Measurements from ENCODE around the gene CEP164.

Gene CEP164

DNA sequence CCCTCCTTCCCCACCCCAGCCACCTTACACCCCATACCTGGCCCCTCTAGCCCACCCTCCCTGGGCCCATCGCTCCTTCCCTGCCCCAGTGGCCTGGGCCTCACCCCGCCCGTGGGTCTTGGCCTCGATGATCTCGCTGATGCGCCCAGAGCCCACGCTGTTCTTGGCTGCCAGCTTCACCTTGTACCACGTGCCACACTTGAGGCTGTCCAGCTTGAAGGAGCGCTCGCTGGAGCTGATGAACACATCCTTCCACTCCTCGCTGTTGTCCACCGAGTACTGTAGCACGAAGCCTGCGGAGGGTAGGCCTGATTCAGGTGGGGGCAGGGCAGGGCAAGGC is 110.1 kb downstream of the CEP164 start:
- no peak overlapping the region for H3K4me3 ChIP-seq (ENCODE audit: low read depth in 1 of 2, low read length in 2 of 2)
- H3K27ac ChIP-seq (ENCODE audit: low read length) = no peak overlapping the region
- no peaks in the 10 kb centered on the region for H3K36me3 ChIP-seq (ENCODE audit: control insufficient read depth in 1 of 2, insufficient read depth in 2 of 2, low read length in 2 of 2)
- no peaks in the 10 kb centered on the region for H3K9me3 ChIP-seq (ENCODE audit: control insufficient read depth in 1 of 2, low read length in 2 of 2)
- no peaks in the 10 kb centered on the region for H3K4me1 ChIP-seq (ENCODE audit: control insufficient read depth in 1 of 2, insufficient read depth in 2 of 2, low read length in 2 of 2)
- no peaks in the 10 kb centered on the region for H3K27me3 ChIP-seq (ENCODE audit: low read depth, low read length)

- Histone ChIP-seq H3K36me3 (ENCODE audit: control insufficient read depth in 1 of 2, insufficient read depth in 2 of 2, low read length in 2 of 2) (no peaks in the 10 kb centered on the region), H3K9me3 (ENCODE audit: control insufficient read depth in 1 of 2, low read length in 2 of 2) (no peaks in the 10 kb centered on the region), H3K27me3 (ENCODE audit: low read depth, low read length) (no peaks in the 10 kb centered on the region), H3K4me1 (ENCODE audit: control insufficient read depth in 1 of 2, insufficient read depth in 2 of 2, low read length in 2 of 2) (no peaks in the 10 kb centered on the region), H3K4me3 (ENCODE audit: low read depth in 1 of 2, low read length in 2 of 2) (no peak overlapping the region), H3K27ac (ENCODE audit: low read length) (no peak overlapping the region)
These were observed 110.8 kb downstream of the CEP164 start for GRCh38 chr11:117438371-117439000.

DNA sequence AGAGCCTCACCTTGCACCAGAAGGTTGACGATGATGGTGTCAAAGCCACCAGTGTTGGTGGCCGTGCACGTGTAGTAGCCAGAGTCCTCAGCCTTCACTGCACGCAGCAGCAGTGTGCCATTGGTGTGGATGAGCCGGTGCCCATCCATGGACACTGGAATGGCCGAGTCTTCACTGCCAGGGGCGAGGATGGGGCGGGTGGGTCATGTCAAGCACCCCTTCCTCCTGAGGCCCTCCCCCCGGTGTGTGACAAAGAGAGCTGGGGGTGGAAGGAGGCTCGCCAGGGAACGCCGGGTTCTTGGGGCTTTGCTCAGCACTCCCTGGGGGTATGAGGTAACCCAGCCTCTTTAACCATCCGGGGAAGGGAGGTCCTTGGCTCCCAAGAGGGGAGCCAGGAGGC is 111.6 kb downstream of the CEP164 start:
- H3K4me1 ChIP-seq (ENCODE audit: control insufficient read depth in 1 of 2, insufficient read depth in 2 of 2, low read length in 2 of 2) = peaks cover 0 to 7% of the 10 kb centered on the region in 2 donors

GRCh38 chr11:117440258-117440657 is 112.6 kb downstream of the CEP164 start:
- Histone ChIP-seq H3K36me3 (ENCODE audit: control insufficient read depth in 1 of 2, insufficient read depth in 2 of 2, low read length in 2 of 2) (no peaks in the 10 kb centered on the region), H3K9me3 (ENCODE audit: control insufficient read depth in 1 of 2, low read length in 2 of 2) (no peaks in the 10 kb centered on the region), H3K27me3 (ENCODE audit: low read depth, low read length) (peaks cover 4% of the 10 kb centered on the region), H3K4me1 (ENCODE audit: control insufficient read depth in 1 of 2, insufficient read depth in 2 of 2, low read length in 2 of 2) (peaks cover 0 to 8% of the 10 kb centered on the region in 2 donors), H3K27ac (ENCODE audit: low read length) (no peak overlapping the region), H3K4me3 (ENCODE audit: low read depth in 1 of 2, low read length in 2 of 2) (no peak overlapping the region)

More for the DNA sequence above, 111.6 kb downstream of the CEP164 start:
- Histone ChIP-seq H3K27ac (ENCODE audit: low read length) (no peak overlapping the region), H3K27me3 (ENCODE audit: low read depth, low read length) (no peaks in the 10 kb centered on the region), H3K9me3 (ENCODE audit: control insufficient read depth in 1 of 2, low read length in 2 of 2) (no peaks in the 10 kb centered on the region), H3K4me3 (ENCODE audit: low read depth in 1 of 2, low read length in 2 of 2) (no peak overlapping the region), H3K36me3 (ENCODE audit: control insufficient read depth in 1 of 2, insufficient read depth in 2 of 2, low read length in 2 of 2) (no peaks in the 10 kb centered on the region)

DNA sequence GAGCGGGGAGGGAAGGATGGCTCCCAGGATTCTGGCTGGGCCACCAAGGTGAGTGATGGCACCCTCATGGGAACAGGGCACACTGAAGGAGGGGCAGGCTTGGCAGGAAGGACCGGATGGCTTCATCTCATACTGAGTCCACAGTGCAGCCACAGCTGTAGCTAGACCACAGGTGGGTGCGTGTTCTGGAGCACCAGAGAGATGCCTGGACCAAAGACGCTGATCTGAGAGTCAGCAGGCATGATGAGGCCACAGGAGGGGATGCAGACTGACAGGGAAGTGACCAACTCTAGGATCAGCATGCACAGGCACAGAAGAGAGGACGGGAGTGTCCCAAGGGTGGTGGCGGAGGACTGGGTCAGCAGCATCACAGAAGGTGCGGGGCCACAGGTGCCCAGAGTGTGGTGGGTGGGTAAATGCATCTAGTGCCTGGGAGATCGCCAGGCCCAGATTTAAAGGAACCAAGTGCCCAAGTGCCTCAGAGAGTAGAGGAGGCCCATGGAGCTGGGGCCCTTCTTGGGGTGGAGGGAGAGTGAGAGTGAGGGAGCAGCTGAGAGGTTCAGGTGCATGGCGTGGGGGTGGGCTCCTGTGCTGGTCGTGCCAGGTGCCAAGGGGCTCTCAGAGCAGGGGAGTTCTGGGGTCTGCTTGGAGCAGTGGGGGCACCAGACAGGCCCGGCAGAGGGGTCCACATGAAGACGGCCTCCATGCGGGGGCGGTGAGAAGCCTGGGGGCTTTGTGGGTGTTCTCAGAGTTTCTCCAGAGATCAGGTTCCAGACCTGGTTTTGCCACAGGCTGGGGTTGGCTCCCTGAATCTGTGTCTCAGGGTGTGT is 113.7 kb downstream of the CEP164 start:
- Histone ChIP-seq H3K36me3 (ENCODE audit: control insufficient read depth in 1 of 2, insufficient read depth in 2 of 2, low read length in 2 of 2) (no peaks in the 10 kb centered on the region), H3K4me1 (ENCODE audit: control insufficient read depth in 1 of 2, insufficient read depth in 2 of 2, low read length in 2 of 2) (peaks cover 0 to 8% of the 10 kb centered on the region in 2 donors), H3K27ac (ENCODE audit: low read length) (no peak overlapping the region), H3K9me3 (ENCODE audit: control insufficient read depth in 1 of 2, low read length in 2 of 2) (no peaks in the 10 kb centered on the region), H3K27me3 (ENCODE audit: low read depth, low read length) (peaks cover 4% of the 10 kb centered on the region), H3K4me3 (ENCODE audit: low read depth in 1 of 2, low read length in 2 of 2) (no peak overlapping the region)

GRCh38 chr11:117442049-117442868 is 114.6 kb downstream of the CEP164 start:
- Histone ChIP-seq H3K27ac (ENCODE audit: low read length) (no peak overlapping the region), H3K27me3 (ENCODE audit: low read depth, low read length) (peaks cover 4% of the 10 kb centered on the region), H3K4me1 (ENCODE audit: control insufficient read depth in 1 of 2, insufficient read depth in 2 of 2, low read length in 2 of 2) (peaks cover 0 to 8% of the 10 kb centered on the region in 2 donors), H3K36me3 (ENCODE audit: control insufficient read depth in 1 of 2, insufficient read depth in 2 of 2, low read length in 2 of 2) (no peaks in the 10 kb centered on the region), H3K9me3 (ENCODE audit: control insufficient read depth in 1 of 2, low read length in 2 of 2) (no peaks in the 10 kb centered on the region), H3K4me3 (ENCODE audit: low read depth in 1 of 2, low read length in 2 of 2) (no peak overlapping the region)

DNA sequence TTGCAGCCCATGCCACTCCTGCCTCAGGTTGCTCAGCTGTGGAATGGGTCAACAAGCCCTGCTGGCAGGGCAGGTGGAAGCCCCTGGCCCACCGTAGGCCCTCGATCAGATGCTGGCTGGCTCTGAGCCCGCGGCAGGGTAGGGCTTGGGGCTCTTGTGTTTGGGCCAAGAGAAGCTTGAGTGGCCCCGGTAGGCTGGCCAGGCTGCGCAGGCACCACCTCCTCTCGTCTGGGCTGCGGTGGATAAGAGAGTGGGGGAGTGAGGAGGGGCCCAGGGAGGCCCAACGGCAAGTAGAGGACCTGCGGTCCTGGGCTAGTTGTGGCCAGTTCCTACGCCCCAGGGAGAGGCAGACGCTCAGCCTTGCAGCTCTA is 115.2 kb downstream of the CEP164 start:
- Histone ChIP-seq H3K4me1 (ENCODE audit: control insufficient read depth in 1 of 2, insufficient read depth in 2 of 2, low read length in 2 of 2) (peaks cover 0 to 8% of the 10 kb centered on the region in 2 donors), H3K27ac (ENCODE audit: low read length) (no peak overlapping the region), H3K27me3 (ENCODE audit: low read depth, low read length) (peaks cover 4% of the 10 kb centered on the region), H3K36me3 (ENCODE audit: control insufficient read depth in 1 of 2, insufficient read depth in 2 of 2, low read length in 2 of 2) (no peaks in the 10 kb centered on the region), H3K4me3 (ENCODE audit: low read depth in 1 of 2, low read length in 2 of 2) (no peak overlapping the region), H3K9me3 (ENCODE audit: control insufficient read depth in 1 of 2, low read length in 2 of 2) (no peaks in the 10 kb centered on the region)

DNA sequence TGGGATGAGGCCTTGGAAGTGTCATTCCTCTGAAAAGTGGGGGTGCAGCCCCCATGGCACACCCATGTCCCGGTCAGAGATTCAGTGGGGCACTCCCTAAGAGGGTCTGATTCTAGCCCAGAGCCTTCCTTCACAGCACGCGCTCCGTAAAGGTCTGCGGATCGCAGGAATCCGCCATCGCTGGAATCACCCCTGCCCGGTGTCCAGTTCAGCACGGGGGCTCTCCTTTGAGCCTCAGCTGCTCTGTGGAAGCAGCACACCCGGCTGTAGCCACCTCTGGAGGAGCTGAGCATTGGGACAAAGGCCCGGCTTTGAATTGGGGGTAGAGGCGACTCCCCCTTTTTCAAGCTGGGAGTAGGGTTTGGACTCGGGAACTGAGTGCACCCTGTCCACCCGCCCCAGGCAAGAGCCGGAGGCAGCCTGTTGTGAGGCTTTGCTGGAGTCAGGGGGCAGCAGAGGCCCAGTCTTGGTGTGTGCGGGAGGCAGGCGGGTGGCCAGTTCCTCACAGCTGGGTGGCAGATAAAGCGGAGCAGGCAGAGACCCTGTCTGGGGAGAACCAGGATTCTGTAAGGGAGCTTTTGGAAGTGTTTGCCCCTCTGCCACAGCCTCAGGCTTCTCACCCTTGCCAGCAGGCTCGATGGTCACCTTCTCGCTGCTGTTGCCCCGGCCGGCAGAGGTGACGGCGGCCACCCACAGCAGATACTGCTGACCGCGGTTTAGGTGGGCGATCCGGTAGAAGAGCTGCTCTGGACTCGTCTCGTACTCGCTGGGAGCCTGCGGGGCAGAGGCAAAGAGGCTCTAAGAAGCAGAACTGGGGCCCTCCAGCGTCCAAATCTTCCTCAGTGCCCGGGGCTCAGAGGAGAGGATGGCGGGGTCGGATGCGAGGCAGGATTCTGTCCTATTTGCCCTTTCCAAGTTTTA is 115.9 kb downstream of the CEP164 start:
- H3K4me1 ChIP-seq (ENCODE audit: control insufficient read depth in 1 of 2, insufficient read depth in 2 of 2, low read length in 2 of 2) = peaks cover 0 to 8% of the 10 kb centered on the region in 2 donors
- peaks cover 4% of the 10 kb centered on the region for H3K27me3 ChIP-seq (ENCODE audit: low read depth, low read length)
- H3K36me3 ChIP-seq (ENCODE audit: control insufficient read depth in 1 of 2, insufficient read depth in 2 of 2, low read length in 2 of 2) = no peaks in the 10 kb centered on the region
- no peak overlapping the region for H3K27ac ChIP-seq (ENCODE audit: low read length)
- H3K9me3 ChIP-seq (ENCODE audit: control insufficient read depth in 1 of 2, low read length in 2 of 2) = no peaks in the 10 kb centered on the region
- H3K4me3 ChIP-seq (ENCODE audit: low read depth in 1 of 2, low read length in 2 of 2) = no peak overlapping the region

- Histone ChIP-seq H3K36me3 (ENCODE audit: control insufficient read depth in 1 of 2, insufficient read depth in 2 of 2, low read length in 2 of 2) (no peaks in the 10 kb centered on the region), H3K9me3 (ENCODE audit: control insufficient read depth in 1 of 2, low read length in 2 of 2) (no peaks in the 10 kb centered on the region), H3K27ac (ENCODE audit: low read length) (no peak overlapping the region), H3K4me3 (ENCODE audit: low read depth in 1 of 2, low read length in 2 of 2) (no peak overlapping the region), H3K27me3 (ENCODE audit: low read depth, low read length) (peaks cover 4% of the 10 kb centered on the region), H3K4me1 (ENCODE audit: control insufficient read depth in 1 of 2, insufficient read depth in 2 of 2, low read length in 2 of 2) (peaks cover 0 to 8% of the 10 kb centered on the region in 2 donors)
These were observed 116.6 kb downstream of the CEP164 start for GRCh38 chr11:117444256-117444655.

- no peaks in the 10 kb centered on the region for H3K36me3 ChIP-seq (ENCODE audit: control insufficient read depth in 1 of 2, insufficient read depth in 2 of 2, low read length in 2 of 2)
- peaks cover 0 to 8% of the 10 kb centered on the region in 2 donors for H3K4me1 ChIP-seq (ENCODE audit: control insufficient read depth in 1 of 2, insufficient read depth in 2 of 2, low read length in 2 of 2)
- no peak overlapping the region for H3K4me3 ChIP-seq (ENCODE audit: low read depth in 1 of 2, low read length in 2 of 2)
- H3K9me3 ChIP-seq (ENCODE audit: control insufficient read depth in 1 of 2, low read length in 2 of 2) = no peaks in the 10 kb centered on the region
- no peak overlapping the region for H3K27ac ChIP-seq (ENCODE audit: low read length)
- H3K27me3 ChIP-seq (ENCODE audit: low read depth, low read length) = peaks cover 4% of the 10 kb centered on the region
These were observed 117.3 kb downstream of the CEP164 start for GRCh38 chr11:117444711-117445658.

All from muscle layer of duodenum (tissue), 2 donors.